CMK (cell line): ENCODE results near the gene DAB2.
"Not testable (repeated sequence)": the region's sequence is repeated elsewhere in the genome, so short reads cannot be mapped to it uniquely, and the experiment has no call there.

ENCODE experiments used
- DNase-seq: peaks from one replicate; pipeline ENCODE4 v3.0.0-alpha.2; 2010; ENCODE audit warnings: low read depth

Gene DAB2

DNA sequence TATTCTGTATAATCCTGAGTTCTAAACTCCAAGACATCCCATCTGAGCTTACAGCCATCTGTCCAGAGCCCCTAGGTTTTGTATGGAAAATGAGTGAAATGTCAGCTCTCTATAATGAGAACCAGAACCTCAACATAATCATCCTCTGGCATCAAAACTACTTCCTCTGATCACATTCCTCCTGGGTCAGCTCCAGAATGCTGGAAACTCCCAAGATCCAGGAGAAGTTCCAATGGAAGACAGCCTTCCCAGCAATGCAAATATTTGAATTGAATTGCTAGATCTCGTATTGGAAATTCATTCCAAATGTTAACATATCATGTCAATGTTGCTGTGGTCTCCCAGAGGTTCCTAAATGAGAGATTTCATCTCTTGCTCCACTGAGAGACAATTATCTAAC lies 84.3 kb downstream of the DAB2 start:
- no peak for DNase-seq

DNA sequence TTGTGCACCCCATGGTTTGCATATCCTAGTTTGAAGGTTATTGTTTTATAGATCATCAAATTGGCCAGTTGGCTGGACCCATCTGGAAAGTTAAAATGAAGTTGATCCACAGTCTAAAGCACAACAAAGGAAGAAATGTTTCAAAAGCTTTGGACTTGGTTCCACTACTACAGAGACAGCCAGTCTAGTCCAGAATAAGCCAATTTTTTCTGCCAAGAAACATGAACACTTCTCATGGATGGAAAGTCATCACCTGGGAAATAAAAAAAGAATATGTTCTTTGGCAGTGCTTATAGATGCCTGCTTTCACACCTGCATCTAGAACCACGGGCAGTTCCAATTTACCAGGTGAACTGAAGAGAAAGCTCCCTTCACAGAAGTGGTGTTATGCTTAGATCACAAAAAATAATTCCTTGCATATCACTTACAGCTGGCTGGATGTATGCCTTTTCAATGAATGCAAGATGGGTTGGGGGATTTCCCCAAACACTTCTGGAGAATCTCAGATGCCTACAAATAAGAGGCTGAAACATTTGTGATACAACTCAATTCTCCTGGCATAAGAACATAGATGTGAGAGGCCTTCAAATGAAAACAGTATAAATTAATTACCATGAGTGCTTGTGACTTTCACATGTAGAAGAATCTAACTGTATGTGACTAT lies 87.4 kb downstream of the DAB2 start:
- no peak for DNase-seq

DNA sequence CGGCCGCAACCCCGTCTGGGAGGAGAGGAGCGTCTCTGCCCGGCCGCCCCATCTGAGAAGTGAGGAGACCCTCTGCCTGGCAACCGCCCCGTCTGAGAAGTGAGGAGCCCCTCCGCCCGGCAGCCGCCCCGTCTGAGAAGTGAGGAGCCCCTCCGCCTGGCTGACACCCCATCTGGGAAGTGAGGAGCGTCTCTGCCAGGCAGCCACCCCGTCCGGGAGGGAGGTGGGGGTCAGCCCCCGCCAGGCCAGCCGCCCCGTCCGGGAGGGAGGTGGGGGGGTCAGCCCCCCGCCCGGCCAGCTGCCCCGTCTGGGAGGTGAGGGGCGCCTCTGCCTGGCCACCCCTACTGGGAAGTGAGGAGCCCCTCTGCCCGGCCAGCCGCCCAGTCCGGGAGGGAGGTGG lies 90.5 kb downstream of the DAB2 start:
- DNase-seq, result not testable (repeated sequence)

DNA sequence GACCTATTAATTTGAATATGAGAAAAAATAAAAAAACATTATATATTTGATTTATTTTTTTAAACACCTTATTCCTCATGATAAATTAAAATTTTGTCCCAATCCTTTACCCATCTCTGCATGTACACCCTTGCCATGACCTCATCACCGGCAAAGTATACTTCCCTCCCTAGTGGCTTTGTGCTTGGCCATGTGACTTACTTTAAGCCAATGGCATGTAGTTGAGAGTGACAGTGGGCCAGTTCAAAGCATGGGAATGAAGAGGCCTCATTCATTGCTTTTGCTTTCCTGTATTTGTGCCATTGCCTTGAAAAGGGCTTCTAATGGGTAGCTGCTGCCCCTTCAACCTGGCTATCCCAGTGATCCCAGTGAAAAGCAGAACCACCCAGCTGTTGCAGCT lies 91.7 kb downstream of the DAB2 start:
- no peak for DNase-seq

DNA sequence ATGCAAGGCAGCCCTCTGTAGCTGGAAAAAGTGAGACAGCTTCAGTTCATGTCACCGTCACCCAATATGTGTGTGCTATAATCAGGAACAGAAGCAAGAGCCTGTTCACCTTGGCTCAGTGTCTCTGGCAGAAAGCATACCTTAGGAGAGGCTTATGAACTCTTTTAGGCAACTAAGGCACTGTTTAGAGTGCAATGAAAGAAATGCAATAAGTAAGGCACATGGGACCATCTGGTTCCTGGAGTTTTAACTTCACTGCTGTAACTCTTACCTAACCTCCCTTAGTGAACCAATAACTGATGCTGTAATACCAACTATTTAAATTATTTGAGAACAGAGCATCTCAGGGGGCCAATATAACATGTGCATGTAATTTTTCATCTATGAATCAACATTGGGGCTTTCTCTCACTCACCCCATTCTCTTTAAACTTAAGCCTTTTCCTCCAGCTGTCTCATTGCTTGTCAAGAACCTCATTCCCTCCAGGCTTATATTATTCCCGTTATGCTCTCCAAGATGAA lies 92.9 kb downstream of the DAB2 start:
- no peak for DNase-seq

DNA sequence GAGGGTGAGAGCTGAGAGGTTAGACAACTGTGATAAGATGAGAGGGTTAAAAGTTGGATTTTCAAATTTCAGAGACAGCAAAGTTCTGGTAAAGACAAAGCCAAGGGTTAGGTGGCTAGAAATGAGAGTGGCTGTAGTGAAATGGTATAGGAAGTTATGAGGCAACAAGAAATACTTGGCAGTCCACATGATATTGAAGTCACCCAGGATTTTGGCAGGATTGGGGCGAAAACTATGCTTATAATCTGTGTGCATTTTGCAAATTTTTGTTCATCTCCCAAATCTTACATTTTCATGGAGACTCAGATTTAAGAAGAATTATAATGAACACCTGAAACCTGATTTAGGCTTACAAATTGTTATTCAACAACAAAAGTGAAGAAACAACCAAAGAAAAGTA lies 96.0 kb downstream of the DAB2 start:
- no peak for DNase-seq

DNA sequence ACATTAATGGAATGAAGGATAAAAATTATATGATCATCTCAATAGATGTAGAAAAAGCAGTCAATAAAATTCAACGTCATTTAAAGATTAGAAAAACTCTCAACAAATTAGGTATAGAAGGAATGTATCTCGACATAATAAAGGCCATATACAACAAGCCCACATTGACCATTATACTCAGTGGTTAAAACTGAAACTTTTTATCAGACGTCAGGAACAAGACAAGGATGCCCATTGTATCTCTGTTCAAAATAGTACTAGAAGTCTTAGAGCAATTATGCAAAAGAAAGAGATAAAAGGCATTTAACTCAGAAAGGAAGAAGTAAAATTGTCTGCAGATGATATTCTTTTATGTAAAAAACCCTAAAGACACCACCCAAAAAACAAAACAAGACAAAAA lies 101.2 kb downstream of the DAB2 start:
- no peak for DNase-seq
